C4-2B (cell line): ENCODE measurements around the gene GPR107.

Experiments used
- ZFX ChIP-seq: fragments of 450-650 bp; IDR thresholded peaks from 2 replicates; pipeline ENCODE4 v1.6.1; 2017
- TF ChIP-seq, protein P1 (sequence below): fragments of 450-650 bp; conservative IDR thresholded peaks from 2 replicates; pipeline ENCODE4 v1.5.1; 2017; ENCODE audit warnings: mild to moderate bottlenecking

DNA sequence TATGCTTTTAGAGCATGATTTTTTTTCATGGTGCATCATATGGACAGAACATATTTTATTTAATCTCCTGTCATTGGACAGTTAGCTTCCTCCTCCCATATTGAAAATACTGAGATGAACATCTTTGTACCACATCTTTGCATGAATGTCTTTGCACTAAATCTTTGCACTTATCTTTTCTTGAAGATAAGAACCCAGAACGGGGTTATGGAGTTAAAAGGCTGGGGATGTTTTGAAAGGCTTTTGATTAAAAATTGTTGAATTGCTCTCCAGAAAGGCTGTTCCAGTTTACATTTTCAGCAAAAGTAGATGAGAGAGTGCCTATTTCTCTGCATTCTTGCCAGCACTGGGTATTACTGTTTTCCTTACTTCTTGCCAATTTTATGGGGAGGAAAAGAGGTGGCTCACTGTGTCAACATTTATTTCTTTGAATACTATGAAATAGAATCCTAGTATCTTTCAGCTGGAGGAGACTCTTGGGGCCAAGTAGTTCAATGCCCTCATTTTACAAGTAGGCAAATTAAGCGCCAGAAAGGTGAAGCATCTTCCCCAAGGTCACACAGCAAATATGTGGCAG lies 125.7 kb downstream of the GPR107 start:
- TF ChIP-seq, protein P1, sequence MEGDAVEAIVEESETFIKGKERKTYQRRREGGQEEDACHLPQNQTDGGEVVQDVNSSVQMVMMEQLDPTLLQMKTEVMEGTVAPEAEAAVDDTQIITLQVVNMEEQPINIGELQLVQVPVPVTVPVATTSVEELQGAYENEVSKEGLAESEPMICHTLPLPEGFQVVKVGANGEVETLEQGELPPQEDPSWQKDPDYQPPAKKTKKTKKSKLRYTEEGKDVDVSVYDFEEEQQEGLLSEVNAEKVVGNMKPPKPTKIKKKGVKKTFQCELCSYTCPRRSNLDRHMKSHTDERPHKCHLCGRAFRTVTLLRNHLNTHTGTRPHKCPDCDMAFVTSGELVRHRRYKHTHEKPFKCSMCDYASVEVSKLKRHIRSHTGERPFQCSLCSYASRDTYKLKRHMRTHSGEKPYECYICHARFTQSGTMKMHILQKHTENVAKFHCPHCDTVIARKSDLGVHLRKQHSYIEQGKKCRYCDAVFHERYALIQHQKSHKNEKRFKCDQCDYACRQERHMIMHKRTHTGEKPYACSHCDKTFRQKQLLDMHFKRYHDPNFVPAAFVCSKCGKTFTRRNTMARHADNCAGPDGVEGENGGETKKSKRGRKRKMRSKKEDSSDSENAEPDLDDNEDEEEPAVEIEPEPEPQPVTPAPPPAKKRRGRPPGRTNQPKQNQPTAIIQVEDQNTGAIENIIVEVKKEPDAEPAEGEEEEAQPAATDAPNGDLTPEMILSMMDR, result no peak
- no peak for TF ChIP-seq ZFX
